Panc1 (cell line): ENCODE results near the gene FBXO45.

Experiments
- POLR2AphosphoS5 ChIP-seq: IDR thresholded peaks from 2 replicates; pipeline ENCODE4 v1.6.1; 2012; ENCODE audit warnings: mild to moderate bottlenecking, low read depth, low read length, moderate library complexity
- SIN3A ChIP-seq: IDR thresholded peaks from 2 replicates; pipeline ENCODE4 v1.6.1; 2012; ENCODE audit warnings: low read depth, mild to moderate bottlenecking, low read length, moderate library complexity, borderline replicate concordance; ENCODE audit not compliant: insufficient read depth
- TCF7L2 ChIP-seq: IDR thresholded peaks from 2 replicates; pipeline ENCODE4 v1.6.1; 2011; ENCODE audit warnings: mild to moderate bottlenecking, low read depth, low read length, inconsistent platforms
- TF ChIP-seq, protein P1 (sequence below): fragments of 450-650 bp; IDR thresholded peaks from 2 replicates; pipeline ENCODE4 v1.5.1; 2017; ENCODE audit warnings: mild to moderate bottlenecking
- TF ChIP-seq, protein P2 (sequence below), 2 experiments: IDR thresholded peaks; 2 replicates each; pipeline ENCODE4 v1.6.1; 2011 to 2012; ENCODE audit warnings: low read depth in 2 of 2, control low read depth in 1 of 2, low read length in 1 of 2, mild to moderate bottlenecking in 1 of 2, moderate library complexity in 1 of 2; ENCODE audit not compliant: insufficient read depth in 1 of 2

DNA sequence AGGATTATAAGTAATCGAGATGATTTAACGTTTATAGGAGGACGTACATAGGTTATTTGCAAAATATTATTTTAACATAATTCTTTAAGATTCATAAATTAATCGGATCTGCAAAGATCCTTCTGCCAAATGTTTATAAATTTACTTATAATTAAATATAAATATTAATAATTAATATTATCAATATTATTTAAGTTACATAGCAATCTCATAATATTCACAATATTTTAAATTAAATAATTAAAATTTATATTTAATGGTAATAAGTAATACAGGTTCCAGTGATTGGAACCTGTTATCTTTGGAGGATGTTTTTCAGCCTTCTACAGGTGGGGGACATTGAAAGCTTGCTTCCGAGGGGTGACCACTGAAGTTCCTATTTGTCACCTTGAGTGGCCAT is 16.2 kb upstream of the FBXO45 start:
- TF ChIP-seq, protein P1, sequence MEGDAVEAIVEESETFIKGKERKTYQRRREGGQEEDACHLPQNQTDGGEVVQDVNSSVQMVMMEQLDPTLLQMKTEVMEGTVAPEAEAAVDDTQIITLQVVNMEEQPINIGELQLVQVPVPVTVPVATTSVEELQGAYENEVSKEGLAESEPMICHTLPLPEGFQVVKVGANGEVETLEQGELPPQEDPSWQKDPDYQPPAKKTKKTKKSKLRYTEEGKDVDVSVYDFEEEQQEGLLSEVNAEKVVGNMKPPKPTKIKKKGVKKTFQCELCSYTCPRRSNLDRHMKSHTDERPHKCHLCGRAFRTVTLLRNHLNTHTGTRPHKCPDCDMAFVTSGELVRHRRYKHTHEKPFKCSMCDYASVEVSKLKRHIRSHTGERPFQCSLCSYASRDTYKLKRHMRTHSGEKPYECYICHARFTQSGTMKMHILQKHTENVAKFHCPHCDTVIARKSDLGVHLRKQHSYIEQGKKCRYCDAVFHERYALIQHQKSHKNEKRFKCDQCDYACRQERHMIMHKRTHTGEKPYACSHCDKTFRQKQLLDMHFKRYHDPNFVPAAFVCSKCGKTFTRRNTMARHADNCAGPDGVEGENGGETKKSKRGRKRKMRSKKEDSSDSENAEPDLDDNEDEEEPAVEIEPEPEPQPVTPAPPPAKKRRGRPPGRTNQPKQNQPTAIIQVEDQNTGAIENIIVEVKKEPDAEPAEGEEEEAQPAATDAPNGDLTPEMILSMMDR: no peak
- TF ChIP-seq SIN3A: no peak
- TF ChIP-seq TCF7L2: no peak
- TF ChIP-seq POLR2AphosphoS5: no peak
- TF ChIP-seq, protein P2, sequence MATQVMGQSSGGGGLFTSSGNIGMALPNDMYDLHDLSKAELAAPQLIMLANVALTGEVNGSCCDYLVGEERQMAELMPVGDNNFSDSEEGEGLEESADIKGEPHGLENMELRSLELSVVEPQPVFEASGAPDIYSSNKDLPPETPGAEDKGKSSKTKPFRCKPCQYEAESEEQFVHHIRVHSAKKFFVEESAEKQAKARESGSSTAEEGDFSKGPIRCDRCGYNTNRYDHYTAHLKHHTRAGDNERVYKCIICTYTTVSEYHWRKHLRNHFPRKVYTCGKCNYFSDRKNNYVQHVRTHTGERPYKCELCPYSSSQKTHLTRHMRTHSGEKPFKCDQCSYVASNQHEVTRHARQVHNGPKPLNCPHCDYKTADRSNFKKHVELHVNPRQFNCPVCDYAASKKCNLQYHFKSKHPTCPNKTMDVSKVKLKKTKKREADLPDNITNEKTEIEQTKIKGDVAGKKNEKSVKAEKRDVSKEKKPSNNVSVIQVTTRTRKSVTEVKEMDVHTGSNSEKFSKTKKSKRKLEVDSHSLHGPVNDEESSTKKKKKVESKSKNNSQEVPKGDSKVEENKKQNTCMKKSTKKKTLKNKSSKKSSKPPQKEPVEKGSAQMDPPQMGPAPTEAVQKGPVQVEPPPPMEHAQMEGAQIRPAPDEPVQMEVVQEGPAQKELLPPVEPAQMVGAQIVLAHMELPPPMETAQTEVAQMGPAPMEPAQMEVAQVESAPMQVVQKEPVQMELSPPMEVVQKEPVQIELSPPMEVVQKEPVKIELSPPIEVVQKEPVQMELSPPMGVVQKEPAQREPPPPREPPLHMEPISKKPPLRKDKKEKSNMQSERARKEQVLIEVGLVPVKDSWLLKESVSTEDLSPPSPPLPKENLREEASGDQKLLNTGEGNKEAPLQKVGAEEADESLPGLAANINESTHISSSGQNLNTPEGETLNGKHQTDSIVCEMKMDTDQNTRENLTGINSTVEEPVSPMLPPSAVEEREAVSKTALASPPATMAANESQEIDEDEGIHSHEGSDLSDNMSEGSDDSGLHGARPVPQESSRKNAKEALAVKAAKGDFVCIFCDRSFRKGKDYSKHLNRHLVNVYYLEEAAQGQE (IDR thresholded peaks at IDR 0.05; ENCODE audit: insufficient read depth in 1 of 2, low read depth in 2 of 2, low read length in 1 of 2): no peak
